ENCODE results near the gene CAST.

DNA sequence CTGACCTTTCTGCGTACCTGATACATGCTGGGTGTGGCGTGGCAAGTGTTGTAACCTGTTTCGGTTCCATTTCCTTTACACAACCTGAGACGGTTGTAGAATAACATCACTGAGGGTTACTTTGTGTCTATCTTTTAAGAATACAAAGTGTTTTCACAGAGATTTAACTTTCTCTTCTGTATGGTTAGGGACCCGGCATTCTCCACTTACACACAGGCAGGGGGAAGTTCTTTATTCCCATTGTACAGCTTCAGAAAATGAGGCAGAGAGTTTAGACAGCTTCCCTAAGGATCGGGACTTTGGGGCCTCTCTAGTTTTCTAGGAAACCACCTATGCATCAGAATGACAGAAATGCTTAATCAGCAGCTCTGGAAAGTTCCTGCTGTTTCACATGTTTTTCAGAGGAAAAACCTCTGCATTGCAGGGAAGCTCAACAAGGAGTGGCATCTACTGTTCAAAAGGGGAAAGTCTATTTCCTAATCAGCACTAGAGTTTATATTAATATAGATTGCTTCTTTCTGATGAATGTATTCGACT lies 41.3 kb downstream of the CAST start:
- TF ChIP-seq, protein P1, sequence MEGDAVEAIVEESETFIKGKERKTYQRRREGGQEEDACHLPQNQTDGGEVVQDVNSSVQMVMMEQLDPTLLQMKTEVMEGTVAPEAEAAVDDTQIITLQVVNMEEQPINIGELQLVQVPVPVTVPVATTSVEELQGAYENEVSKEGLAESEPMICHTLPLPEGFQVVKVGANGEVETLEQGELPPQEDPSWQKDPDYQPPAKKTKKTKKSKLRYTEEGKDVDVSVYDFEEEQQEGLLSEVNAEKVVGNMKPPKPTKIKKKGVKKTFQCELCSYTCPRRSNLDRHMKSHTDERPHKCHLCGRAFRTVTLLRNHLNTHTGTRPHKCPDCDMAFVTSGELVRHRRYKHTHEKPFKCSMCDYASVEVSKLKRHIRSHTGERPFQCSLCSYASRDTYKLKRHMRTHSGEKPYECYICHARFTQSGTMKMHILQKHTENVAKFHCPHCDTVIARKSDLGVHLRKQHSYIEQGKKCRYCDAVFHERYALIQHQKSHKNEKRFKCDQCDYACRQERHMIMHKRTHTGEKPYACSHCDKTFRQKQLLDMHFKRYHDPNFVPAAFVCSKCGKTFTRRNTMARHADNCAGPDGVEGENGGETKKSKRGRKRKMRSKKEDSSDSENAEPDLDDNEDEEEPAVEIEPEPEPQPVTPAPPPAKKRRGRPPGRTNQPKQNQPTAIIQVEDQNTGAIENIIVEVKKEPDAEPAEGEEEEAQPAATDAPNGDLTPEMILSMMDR (IDR thresholded peaks at IDR 0.05), result no peak
- TF ChIP-seq EZH2 (IDR thresholded peaks at IDR 0.05; ENCODE audit: borderline replicate concordance, insufficient read depth, low read depth, low read length, poor library complexity, severe bottlenecking), result no peak
